ENCODE measurements around the gene KIF26A. TPM values are rescaled to one million over a fixed set of nuclear protein-coding genes. Genes with fewer than 3 reads are reported as not detected.

The KIF26A gene
- total RNA-seq, 1 experiment from 2014 or later: 5.5 TPM

- Mint-ChIP-seq H3K36me3 (ENCODE audit: insufficient read depth, unreplicated experiment) (no peaks in the 10 kb centered on the region), H3K4me1 (ENCODE audit: low read depth, unreplicated experiment) (no peaks in the 10 kb centered on the region), H3K4me3 (ENCODE audit: unreplicated experiment) (no peak overlapping the region), H3K27me3 (ENCODE audit: insufficient read depth, unreplicated experiment) (peaks cover 7% of the 10 kb centered on the region), H3K9me3 (ENCODE audit: unreplicated experiment) (no peaks in the 10 kb centered on the region), H3K27ac (ENCODE audit: unreplicated experiment) (no peak overlapping the region)
- no peak for DNase-seq
- BruUV-seq (replicated peaks): no TSS peak
- H3K27me3 ChIP-seq (replicated peaks; ENCODE audit: control insufficient read depth, insufficient read depth, low read length): no peaks in the 10 kb centered on the region; the same call in 1 of the 2 replicates
- H3K4me1 ChIP-seq: no peaks in the 10 kb centered on the region
- H3K9me3 ChIP-seq: no peaks in the 10 kb centered on the region
- no peaks in the 10 kb centered on the region for H3K36me3 ChIP-seq (ENCODE audit: control insufficient read depth, insufficient read depth, low read length)
- intact Hi-C loops (cut with micrococcal nuclease; ENCODE audit: unreplicated experiment): no loop called here
- no peak for TF ChIP-seq CTCF (IDR thresholded peaks at IDR 0.05; ENCODE audit: insufficient read depth in 1 of 2, low read depth in 1 of 2, low read length in 1 of 2, severe bottlenecking in 1 of 2, unreplicated experiment in 1 of 2)
- no peak overlapping the region for H3K4me3 ChIP-seq (ENCODE audit: low read depth, low read length)
- CTCF ChIA-PET: interaction anchor here (0.7 kb wide), 1 partner anchor 185 kb away, joined by 4 read pairs; no protein-coding TSS in a partner anchor
- POLR2A ChIA-PET: no interaction called here
Observed at GRCh38 chr14:104200591-104200990, 62.2 kb downstream of the KIF26A start.

- Histone ChIP-seq H3K27me3 (replicated peaks; ENCODE audit: control insufficient read depth, insufficient read depth, low read length) (no peaks in the 10 kb centered on the region; the same call in 1 of the 2 replicates), H3K36me3 (ENCODE audit: control insufficient read depth, insufficient read depth, low read length) (no peaks in the 10 kb centered on the region), H3K9me3 (no peaks in the 10 kb centered on the region), H3K4me3 (ENCODE audit: low read depth, low read length) (no peak overlapping the region), H3K4me1 (no peaks in the 10 kb centered on the region)
- no peak overlapping the region for H3K27ac Mint-ChIP-seq (ENCODE audit: unreplicated experiment)
- intact Hi-C loops (cut with micrococcal nuclease; ENCODE audit: unreplicated experiment): no loop called here
- H3K27me3 Mint-ChIP-seq (ENCODE audit: insufficient read depth, unreplicated experiment): peaks cover 4% of the 10 kb centered on the region
- no peak for TF ChIP-seq CTCF (IDR thresholded peaks at IDR 0.05; ENCODE audit: insufficient read depth in 1 of 2, low read depth in 1 of 2, low read length in 1 of 2, severe bottlenecking in 1 of 2, unreplicated experiment in 1 of 2)
- ChIA-PET POLR2A (no interaction called here), CTCF (no interaction called here)
- no peaks in the 10 kb centered on the region for H3K36me3 Mint-ChIP-seq (ENCODE audit: insufficient read depth, unreplicated experiment)
- no peak for DNase-seq
- BruUV-seq (replicated peaks): no TSS peak
- no peaks in the 10 kb centered on the region for H3K4me1 Mint-ChIP-seq (ENCODE audit: low read depth, unreplicated experiment)
- H3K9me3 Mint-ChIP-seq (ENCODE audit: unreplicated experiment): no peaks in the 10 kb centered on the region
- no peak overlapping the region for H3K4me3 Mint-ChIP-seq (ENCODE audit: unreplicated experiment)
Observed at GRCh38 chr14:104201063-104201462, 62.7 kb downstream of the KIF26A start.

- no peaks in the 10 kb centered on the region for H3K36me3 Mint-ChIP-seq (ENCODE audit: insufficient read depth, unreplicated experiment)
- TF ChIP-seq CTCF (IDR thresholded peaks at IDR 0.05; ENCODE audit: insufficient read depth in 1 of 2, low read depth in 1 of 2, low read length in 1 of 2, severe bottlenecking in 1 of 2, unreplicated experiment in 1 of 2): no peak
- no peaks in the 10 kb centered on the region for H3K9me3 ChIP-seq
- ChIA-PET POLR2A (no interaction called here), CTCF (no interaction called here)
- intact Hi-C loops (cut with micrococcal nuclease; ENCODE audit: unreplicated experiment): no loop called here
- H3K27me3 ChIP-seq (replicated peaks; ENCODE audit: control insufficient read depth, insufficient read depth, low read length): no peaks in the 10 kb centered on the region; the same call in 1 of the 2 replicates
- no peaks in the 10 kb centered on the region for H3K36me3 ChIP-seq (ENCODE audit: control insufficient read depth, insufficient read depth, low read length)
- no peak overlapping the region for H3K27ac Mint-ChIP-seq (ENCODE audit: unreplicated experiment)
- H3K4me3 Mint-ChIP-seq (ENCODE audit: unreplicated experiment): no peak overlapping the region
- H3K27me3 Mint-ChIP-seq (ENCODE audit: insufficient read depth, unreplicated experiment): peaks cover 4% of the 10 kb centered on the region
- no peak overlapping the region for H3K4me3 ChIP-seq (ENCODE audit: low read depth, low read length)
- no TSS peak for BruUV-seq (replicated peaks)
- DNase-seq: no peak
- no peaks in the 10 kb centered on the region for H3K9me3 Mint-ChIP-seq (ENCODE audit: unreplicated experiment)
- no peaks in the 10 kb centered on the region for H3K4me1 Mint-ChIP-seq (ENCODE audit: low read depth, unreplicated experiment)
- no peaks in the 10 kb centered on the region for H3K4me1 ChIP-seq
Observed at GRCh38 chr14:104201496-104201895, 63.1 kb downstream of the KIF26A start.
